Esophagus squamous epithelium (tissue), 5 donors: ENCODE measurements around the gene ARIH2. TPM values are rescaled to one million over a fixed set of nuclear protein-coding genes. Genes with fewer than 3 reads are reported as not detected.

ENCODE experiments used
- DNase-seq: peaks from one replicate; lab custom pipeline; 2025; lab: John Stamatoyannopoulos, UW
- H3K27ac ChIP-seq, 4 donors: fragments of 200-600 bp; sonication (generic); one replicate each; pipeline ENCODE4 v1.5.1; 2016 to 2019; ENCODE audit warnings: mild to moderate bottlenecking in 1 of 4
- H3K27me3 ChIP-seq, 4 donors: fragments of 200-600 bp; sonication (generic); 1 replicate in 3 of 4; 2 replicates in 1 of 4; pipeline versions ENCODE4 v1.5.1 to v1.6.0; 2017 to 2021; ENCODE audit warnings: antibody characterized with exemption in 1 of 4
- H3K36me3 ChIP-seq, 3 donors: fragments of 200-600 bp; sonication (generic); one replicate each; pipeline ENCODE4 v1.5.1; 2016 to 2019
- H3K4me1 ChIP-seq, 3 donors: fragments of 200-600 bp; sonication (generic); one replicate each; pipeline ENCODE4 v1.5.1; 2017 to 2019
- H3K4me3 ChIP-seq, 4 donors: fragments of 200-600 bp; sonication (generic); 1 replicate in 3 of 4; 2 replicates in 1 of 4; pipeline ENCODE4 v1.5.1; 2016 to 2019; ENCODE audit warnings: mild to moderate bottlenecking in 2 of 4, moderate library complexity in 1 of 4
- H3K9me3 ChIP-seq, 3 donors: fragments of 200-600 bp; sonication (generic); one replicate each; pipeline ENCODE4 v1.5.1; 2016 to 2019
- CTCF ChIP-seq, 6 experiments: fragments of 450-650 bp in 4 of 6; fragments of 200-600 bp in 2 of 6; sonication (generic) in 2 of 6; IDR thresholded peaks; one replicate each; pipeline ENCODE4 v1.5.1; 2016 to 2019; ENCODE audit warnings: antibody characterized with exemption in 6 of 6, mild to moderate bottlenecking in 4 of 6, moderate library complexity in 4 of 6
- POLR2A ChIP-seq, 4 donors: fragments of 450-650 bp; IDR thresholded peaks; one replicate each; pipeline ENCODE4 v1.6.1; 2017; ENCODE audit warnings: antibody characterized with exemption in 4 of 4, mild to moderate bottlenecking in 4 of 4, moderate library complexity in 3 of 4
- WGBS, 2 donors: methylation state at CpG; one replicate each; pipeline ENCODE4 v1.1.5; 2018; 5-methylcytosine and 5-hydroxymethylcytosine counted together
- intact Hi-C: fragments of 100-400 bp; cut with DNase I; formaldehyde crosslinking; loops from one replicate; pipeline ENCODE4 v1.15.0; 2022
- total RNA-seq, 4 donors: library from RNA; depleted of rRNA; stranded (reverse); fragments of >200 nt; gene quantifications; one replicate each; pipeline ENCODE4 v1.1.0, GENCODE V29; 2016
- donor health status: DM: yes; HTN: yes; CAD: no.

ARIH2 gene
- total RNA-seq, 4 donors from 2014 or later: 54.0 to 74.2 (median 71.3) TPM

DNA sequence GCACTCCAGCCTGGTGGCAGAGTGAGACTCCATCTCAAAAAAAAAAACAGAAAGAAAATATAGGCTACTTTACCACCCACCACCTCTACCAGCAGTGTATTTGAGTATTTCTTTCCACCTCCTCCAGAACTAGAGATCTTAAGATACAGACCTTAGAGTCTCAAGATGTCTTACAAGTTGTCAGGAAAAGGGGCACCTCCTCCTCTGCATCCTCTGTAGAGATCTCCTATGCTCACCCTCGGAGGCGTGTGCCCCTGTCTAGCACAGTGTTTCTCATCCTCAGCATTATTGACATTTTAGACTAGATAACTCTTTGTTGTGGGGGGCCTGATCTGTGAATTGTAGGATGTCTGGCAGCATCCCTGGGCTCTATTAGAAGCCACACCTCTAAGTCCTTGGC is 43.7 kb downstream of the ARIH2 start:
- TF ChIP-seq CTCF (IDR thresholded peaks at IDR 0.05): no peak
- no peak for TF ChIP-seq POLR2A (IDR thresholded peaks at IDR 0.05)
- intact Hi-C loops: no loop called here
- Histone ChIP-seq H3K27me3 (no peaks in the 10 kb centered on the region), H3K9me3 (no peaks in the 10 kb centered on the region), H3K27ac (no peak overlapping the region), H3K4me3 (no peak overlapping the region), H3K36me3 (peaks cover 7 to 80% (median 14%) of the 10 kb centered on the region in 3 donors), H3K4me1 (no peaks in the 10 kb centered on the region)
- DNase-seq: no peak
- 82 to 85% methylated on average over 2 of the region's 2 CpGs for WGBS, 2 donors

- TF ChIP-seq POLR2A (IDR thresholded peaks at IDR 0.05) (no peak), CTCF (IDR thresholded peaks at IDR 0.05) (no peak)
- H3K27me3 ChIP-seq: no peaks in the 10 kb centered on the region
- intact Hi-C loops: no loop called here
- no peak overlapping the region for H3K27ac ChIP-seq
- no peak for DNase-seq
- 81 to 91% methylated on average over 4 of the region's 4 CpGs for WGBS, 2 donors
- no peaks in the 10 kb centered on the region for H3K4me1 ChIP-seq
- peaks cover 7 to 80% (median 19%) of the 10 kb centered on the region in 3 donors for H3K36me3 ChIP-seq
- H3K9me3 ChIP-seq: no peaks in the 10 kb centered on the region
- H3K4me3 ChIP-seq: no peak overlapping the region
These were observed 44.3 kb downstream of the ARIH2 start for GRCh38 chr3:48962939-48963338.

GRCh38 chr3:48963591-48963990 is 44.9 kb downstream of the ARIH2 start:
- DNase-seq: no peak
- TF ChIP-seq POLR2A (IDR thresholded peaks at IDR 0.05) (no peak), CTCF (IDR thresholded peaks at IDR 0.05) (no peak)
- H3K9me3 ChIP-seq: no peaks in the 10 kb centered on the region
- no peaks in the 10 kb centered on the region for H3K27me3 ChIP-seq
- no peaks in the 10 kb centered on the region for H3K4me1 ChIP-seq
- no peak overlapping the region for H3K27ac ChIP-seq
- H3K36me3 ChIP-seq: peaks cover 7 to 80% (median 18%) of the 10 kb centered on the region in 3 donors
- intact Hi-C loops: no loop called here
- no peak overlapping the region for H3K4me3 ChIP-seq
- 82 to 83% methylated on average over 2 of the region's 2 CpGs for WGBS, 2 donors

DNA sequence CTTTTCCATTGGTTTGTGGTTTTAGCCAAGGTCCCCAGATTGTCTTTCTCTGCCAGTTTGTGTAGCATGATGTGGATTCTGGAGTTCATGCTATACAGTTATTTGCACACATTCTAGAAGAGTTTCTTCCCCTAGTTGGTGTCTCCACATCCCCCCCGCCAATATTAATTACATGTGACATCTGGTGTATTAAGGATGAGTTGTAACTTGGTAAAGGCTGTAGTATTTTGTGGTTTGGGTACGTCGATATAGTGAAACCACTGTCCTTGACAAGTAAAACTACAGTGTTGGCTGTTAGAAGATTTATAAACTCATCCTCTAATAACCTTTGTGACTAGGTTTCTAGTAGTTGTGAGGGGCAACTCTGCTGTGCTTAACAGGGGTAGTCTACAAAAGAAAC is 47.7 kb downstream of the ARIH2 start:
- Histone ChIP-seq H3K4me3 (no peak overlapping the region), H3K36me3 (peaks cover 11 to 100% (median 41%) of the 10 kb centered on the region in 3 donors), H3K9me3 (no peaks in the 10 kb centered on the region), H3K27me3 (no peaks in the 10 kb centered on the region), H3K4me1 (no peaks in the 10 kb centered on the region), H3K27ac (no peak overlapping the region)
- no peak for DNase-seq
- 56 to 85% methylated on average over 3 of the region's 3 CpGs for WGBS, 2 donors
- intact Hi-C loops: no loop called here
- TF ChIP-seq CTCF (IDR thresholded peaks at IDR 0.05): no peak

GRCh38 chr3:48966876-48967361 is 48.3 kb downstream of the ARIH2 start:
- Histone ChIP-seq H3K9me3 (no peaks in the 10 kb centered on the region), H3K27me3 (no peaks in the 10 kb centered on the region), H3K27ac (no peak overlapping the region), H3K4me3 (no peak overlapping the region), H3K36me3 (peaks cover 11 to 100% (median 47%) of the 10 kb centered on the region in 3 donors), H3K4me1 (no peaks in the 10 kb centered on the region)
- no peak for DNase-seq
- WGBS, 2 donors: 73 to 80% methylated on average over 5 to 7 of the region's 7 CpGs
- TF ChIP-seq POLR2A (IDR thresholded peaks at IDR 0.05) (no peak), CTCF (IDR thresholded peaks at IDR 0.05) (no peak)
- intact Hi-C loops: no loop called here
